Measurements from ENCODE around the gene MED7. TPM values are rescaled to one million over a fixed set of nuclear protein-coding genes. Genes with fewer than 3 reads are reported as not detected.

Gene MED7
- total RNA-seq, 1 donor from 2014 or later = 13.2 TPM

DNA sequence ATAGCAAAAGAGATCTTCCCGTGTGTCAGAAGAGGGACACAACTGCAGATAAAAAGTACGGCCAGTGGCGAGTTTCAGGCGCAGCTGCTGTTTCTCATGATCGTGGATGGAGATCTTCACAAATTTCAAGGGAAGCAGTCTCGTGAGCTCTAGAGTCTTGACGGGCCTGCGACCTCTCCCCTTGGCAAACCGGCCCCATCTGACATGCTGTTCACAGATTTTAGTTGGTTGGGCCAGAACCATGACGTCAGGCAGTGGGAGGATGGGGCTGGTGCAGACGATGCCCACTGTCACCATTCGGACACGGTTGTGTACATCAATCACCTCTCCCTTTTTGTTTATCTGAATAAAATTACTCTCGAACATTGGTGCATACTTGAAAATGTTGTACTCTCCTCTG, 23.0 kb upstream of the MED7 start:
- DNase-seq (ENCODE audit: low spot score) = no peak
- intact Hi-C loops (cut with DNase I) = no loop called here
- ATAC-seq = no peak

DNA sequence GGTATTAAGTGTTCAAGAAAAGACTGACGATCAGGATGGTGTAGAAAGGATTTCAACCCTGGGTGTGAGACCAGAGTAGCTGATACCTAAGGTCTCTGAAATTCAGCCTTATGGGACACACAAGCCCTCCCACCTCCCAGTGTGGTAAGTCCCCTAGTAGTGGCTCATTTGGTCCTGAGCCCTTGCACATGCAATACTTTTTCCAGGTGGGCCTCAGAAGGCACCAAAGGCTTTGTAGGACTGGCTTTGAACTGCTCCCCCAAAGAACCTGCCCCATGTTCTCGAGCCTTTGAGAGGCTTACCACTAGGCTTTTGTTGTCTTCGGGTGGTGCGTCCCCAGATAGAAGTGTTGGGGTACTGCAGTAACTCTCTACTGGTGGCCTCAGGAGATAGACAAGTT, 22.6 kb upstream of the MED7 start:
- DNase-seq (ENCODE audit: low spot score) (no peak), ATAC-seq (no peak)

DNA sequence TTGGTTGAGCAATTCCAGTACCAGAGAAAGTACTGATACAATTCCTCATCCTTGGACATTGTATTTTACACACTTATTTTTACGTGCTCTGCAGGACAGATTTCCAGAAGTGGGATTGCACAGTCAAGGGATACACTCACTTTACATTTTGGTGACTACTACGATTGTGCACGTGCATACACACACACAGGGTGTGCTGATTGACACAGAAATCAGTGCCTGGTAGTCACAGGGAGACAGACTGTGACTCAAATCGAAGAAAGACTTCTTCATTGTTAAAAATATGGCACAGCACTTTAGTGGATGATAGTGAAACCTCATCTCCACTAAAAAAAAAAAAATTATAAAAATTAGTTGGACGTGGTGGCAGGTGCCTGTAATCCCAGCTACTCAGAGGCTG, 21.9 kb upstream of the MED7 start:
- ATAC-seq = no peak
- no peak for DNase-seq (ENCODE audit: low spot score)
- intact Hi-C loops (cut with DNase I) = no loop called here

More for the DNA sequence above, 22.6 kb upstream of the MED7 start:
- intact Hi-C loops (cut with DNase I) = no loop called here

DNA sequence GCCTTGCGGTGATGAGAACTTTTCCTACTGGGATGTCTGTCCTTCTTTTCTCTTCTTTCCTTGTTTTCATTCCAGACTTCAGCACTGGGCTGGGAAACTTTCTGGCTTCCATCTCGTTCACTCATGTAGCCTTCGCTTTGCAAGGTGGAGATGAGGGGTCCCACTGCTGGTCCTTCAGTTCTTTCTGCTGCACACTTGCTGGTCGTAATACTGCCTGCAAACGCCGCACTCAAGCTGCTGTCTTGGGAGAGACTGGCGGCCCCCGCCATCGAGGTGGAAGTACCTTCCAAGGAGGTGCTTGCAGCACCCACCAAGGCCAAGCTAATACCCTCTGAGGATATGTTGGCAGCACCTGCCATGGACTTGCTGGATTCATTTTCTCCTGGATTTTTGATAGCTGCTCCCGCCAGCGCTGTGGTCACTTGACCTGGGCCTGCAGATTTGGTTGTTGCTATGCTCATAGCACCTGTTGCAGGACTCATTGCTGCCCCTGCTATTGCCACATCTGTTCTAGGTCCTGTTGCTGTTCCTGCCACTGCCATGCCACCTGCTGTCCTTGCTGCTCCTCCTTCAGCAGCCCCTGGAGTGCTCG, 20.4 kb upstream of the MED7 start:
- DNase-seq (ENCODE audit: low spot score) (no peak), ATAC-seq (no peak)
- intact Hi-C loops (cut with DNase I) = no loop called here

DNA sequence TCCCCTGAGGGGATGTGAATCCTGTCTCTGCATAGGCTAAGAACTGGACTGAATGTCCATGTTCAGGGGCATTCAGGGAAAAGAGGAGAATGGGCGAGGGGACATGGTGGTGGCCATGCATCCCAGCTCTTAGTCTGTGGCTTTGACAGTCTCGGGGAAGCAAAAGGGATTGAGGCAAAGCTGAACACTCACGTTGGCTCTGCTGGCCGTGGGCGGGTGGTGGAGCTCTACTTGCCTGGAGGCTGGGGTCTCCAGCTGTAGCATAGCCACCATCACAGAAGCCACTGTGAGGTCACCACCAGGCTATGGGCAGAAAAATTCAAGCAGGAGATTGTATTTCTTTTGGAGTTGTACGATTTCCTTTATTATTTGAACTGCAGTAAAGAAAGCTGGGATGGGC, 19.3 kb upstream of the MED7 start:
- ATAC-seq = no peak
- intact Hi-C loops (cut with DNase I) = no loop called here
- DNase-seq (ENCODE audit: low spot score) = no peak

DNA sequence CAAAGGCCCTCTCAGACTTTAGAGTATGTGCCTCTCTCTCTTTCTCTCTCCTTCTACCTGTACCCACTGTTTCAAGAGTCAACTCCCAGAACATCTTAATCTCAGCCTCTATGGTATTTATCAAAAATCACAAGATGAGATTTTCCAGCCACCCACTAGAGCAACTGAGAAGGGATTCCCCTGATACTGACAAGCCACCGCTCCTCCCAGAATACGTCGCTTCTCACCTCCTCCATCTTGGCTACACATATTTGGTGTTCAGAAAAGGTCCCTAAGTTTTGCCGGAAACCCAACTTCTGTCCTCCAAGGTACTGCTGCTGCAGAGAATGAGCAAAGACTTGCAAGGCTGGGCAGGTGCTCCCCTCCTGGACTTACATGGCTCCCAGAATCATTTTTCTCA, 17.3 kb upstream of the MED7 start:
- DNase-seq (ENCODE audit: low spot score) (no peak), ATAC-seq (no peak)
- intact Hi-C loops (cut with DNase I) = no loop called here

DNA sequence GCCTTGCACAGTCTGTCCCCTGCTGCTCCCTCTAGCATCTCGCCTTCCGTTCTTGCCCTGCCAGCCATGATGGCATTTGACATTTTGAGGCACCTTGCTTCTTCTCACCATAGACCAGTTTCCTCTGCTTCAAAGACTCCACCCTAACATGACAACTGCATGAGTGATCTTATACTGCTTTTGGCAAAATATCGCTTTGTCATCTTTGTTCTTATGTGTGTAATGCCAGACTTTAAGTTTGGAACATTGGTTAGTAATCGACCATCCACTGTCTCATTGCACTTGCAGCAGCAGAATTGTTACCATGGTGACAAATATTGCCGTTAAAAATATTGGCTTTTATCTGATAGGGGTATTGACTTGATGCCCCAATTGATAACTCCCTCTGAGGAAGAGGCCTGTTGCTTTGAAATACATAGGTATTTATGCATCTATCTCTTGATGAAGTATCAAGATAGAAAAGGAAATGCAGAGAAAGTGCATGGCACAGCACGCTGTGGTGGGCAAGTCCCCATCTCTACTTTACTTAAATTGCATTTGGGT, 16.6 kb upstream of the MED7 start:
- intact Hi-C loops (cut with DNase I) = no loop called here
- ATAC-seq = no peak
- no peak for DNase-seq (ENCODE audit: low spot score)

DNA sequence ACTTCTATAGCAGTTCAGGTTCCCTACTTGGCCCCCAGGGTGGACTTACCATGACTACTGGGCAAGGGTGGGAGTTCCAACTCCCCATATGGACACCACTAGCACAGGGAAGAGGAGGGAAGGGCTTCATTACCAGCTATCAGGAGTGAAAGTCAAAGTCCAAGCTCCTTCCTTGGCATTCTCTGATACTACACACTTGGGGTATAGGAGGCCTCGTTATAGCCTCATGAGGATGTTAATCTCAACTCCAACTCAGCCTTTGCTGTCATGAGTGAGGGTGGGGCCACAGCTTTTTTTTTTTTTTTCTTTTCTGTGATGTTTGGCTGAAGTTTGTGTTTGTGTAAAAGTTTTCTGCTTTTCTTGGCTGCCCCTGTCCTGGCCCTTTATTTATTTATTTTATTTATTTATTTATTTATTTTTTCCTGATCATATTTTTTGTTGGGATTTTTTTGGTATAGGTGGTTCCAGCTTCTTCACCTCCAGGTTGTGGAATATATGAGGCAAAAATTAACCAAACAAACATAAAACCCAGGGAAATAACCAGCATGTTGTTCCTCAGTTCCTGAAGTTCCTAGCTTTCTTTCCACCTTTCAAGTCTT, 14.7 kb upstream of the MED7 start:
- no peak for ATAC-seq
- no peak for DNase-seq (ENCODE audit: low spot score)
- intact Hi-C loops (cut with DNase I) = no loop called here

DNA sequence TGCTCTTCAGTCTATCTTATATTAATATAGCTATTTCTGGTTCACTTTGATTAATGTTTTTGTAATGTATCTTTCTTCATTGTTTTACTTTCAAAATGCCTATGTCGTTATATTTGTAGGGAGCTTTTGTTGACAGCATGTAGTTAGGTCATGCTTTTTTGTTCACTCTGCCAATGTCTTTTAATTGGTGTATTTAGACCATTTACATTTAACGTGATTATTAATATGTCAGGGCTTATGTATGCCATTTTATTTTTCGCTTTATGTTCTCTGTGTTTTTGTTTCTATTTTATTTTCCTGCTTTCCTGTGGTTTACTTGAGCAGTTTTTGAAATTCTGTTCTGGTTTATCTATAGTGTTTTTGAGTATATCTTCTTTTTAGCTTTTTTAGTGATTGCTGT, 12.6 kb upstream of the MED7 start:
- ATAC-seq = no peak
- DNase-seq (ENCODE audit: low spot score) = no peak
- intact Hi-C loops (cut with DNase I) = no loop called here

DNA sequence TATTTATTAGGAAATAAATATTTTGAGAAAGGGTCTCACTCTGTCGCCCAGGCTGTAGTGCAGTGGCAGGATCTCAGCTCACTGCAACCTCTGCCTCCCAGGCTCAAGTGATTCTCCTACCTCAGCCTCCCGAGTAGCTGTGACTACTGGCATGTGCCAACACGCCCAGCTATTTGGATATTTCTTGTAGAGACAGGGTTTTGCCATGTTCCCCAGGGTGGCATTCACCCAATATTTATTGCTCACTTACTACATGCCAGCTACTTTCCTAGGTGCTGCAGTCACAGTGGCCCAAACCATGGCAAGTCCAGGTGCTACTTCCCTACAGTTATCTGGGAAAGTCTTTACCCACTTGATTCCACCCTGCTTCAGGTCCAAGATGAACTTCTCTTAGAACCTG, 8.3 kb upstream of the MED7 start:
- intact Hi-C loops (cut with DNase I) = no loop called here
- ATAC-seq = no peak
- DNase-seq (ENCODE audit: low spot score) = no peak

DNA sequence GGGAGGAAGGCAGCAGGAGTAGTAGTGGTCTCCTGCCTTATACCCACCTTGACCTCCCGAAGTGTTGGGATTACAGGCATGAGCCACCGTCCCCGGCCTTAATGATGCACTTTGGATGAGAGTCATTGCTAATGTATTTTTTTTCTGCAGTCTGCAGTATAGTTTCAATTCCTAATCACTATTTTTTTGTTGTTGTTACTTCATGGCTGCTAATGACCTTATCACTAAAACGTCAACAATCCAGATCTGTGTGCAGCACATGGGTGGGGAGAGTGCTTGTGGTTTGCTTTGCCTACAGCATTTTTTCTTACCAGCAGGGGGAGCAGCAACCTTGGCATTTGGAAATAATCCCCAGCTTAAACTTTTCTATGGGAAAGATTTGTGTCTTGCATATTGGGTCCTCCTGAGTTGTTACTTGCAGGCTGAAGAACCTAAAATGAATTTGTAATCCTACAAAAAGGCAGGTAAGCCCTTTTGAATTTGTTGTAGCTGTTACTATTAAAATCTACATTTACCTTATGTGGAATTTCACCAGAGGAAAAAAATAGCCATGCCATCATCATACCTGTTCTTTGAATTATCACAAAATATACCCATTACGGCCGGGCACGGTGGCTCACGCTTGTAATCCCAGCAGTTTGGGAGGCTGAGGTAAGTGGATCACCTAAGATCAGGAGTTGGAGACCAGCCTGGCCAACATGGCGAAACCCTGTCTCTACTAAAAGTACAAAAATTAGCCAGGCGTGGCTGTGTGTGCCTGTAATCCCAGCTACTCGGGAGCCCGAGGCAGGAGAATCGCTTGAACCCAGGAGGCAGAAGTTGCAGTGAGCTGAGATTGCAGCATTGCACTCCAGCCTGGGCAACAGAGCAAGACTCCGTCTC, 6.3 kb upstream of the MED7 start:
- peak; percentile 79 for DNase-seq (ENCODE audit: low spot score)
- ATAC-seq = peak; percentile 88
- intact Hi-C loops (cut with DNase I) = no loop called here

DNA sequence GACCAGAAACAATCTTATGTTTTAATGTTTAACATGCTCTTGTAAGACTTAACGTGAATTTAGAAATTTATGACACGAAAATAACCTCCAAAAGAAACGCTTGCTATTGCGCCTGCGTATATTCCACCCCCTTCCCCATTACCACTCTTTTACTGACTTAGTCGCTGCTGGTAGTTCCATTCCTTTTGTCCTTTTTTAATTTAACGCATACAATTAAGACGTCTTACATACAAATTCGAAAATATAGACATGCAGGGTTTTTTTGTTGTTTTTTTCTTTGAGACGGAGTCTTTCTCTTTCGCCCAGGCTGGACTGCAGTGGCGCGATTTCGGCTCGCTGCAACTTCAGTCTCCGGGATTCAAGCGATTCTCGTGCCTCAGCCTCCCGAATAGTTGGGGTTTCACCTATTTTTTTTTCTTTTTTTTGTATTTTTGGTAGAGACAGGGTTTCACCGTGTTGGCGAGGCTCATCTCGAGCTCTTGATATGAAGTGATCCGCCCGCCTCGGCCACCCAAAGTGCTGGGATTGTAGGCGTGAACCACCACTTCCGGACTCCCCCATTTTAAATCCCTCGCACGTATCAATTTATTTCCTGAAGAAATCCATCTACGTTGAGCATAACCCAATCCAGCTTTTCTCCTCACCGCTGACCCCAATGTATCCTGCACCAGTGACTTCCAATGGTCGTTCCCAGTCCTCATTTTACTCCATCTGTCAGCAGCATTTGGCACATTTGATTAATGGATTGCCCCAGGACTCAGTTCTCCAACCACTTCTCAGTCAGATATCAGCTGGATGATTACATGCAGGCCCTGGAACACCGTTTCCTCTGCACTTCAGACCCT, 684 bp upstream of the MED7 start:
- peak; percentile 72 for DNase-seq (ENCODE audit: low spot score)
- peak; percentile 81 for ATAC-seq
- intact Hi-C loops (cut with DNase I) = no loop called here

DNA sequence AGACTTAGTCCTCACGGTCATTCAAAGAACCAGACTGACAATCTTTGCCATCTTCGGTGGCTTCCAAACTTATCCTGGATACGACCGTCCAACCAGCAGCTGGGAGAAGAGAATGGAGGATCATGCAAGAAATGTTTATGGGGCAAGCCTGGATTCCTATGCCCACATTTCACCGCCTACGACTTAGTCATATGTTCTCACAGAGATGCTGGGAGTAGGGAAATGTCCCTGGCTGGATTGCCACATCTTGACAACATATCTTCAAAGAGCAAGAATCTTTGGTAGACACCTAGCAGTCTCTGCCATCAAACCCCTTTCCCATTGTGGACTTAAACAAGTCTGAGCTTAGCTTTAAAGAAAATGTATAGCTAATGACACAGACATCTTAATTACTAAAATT, 5.0 kb downstream of the MED7 start:
- ATAC-seq (no peak), DNase-seq (ENCODE audit: low spot score) (no peak)
- intact Hi-C loops (cut with DNase I) = no loop called here

DNA sequence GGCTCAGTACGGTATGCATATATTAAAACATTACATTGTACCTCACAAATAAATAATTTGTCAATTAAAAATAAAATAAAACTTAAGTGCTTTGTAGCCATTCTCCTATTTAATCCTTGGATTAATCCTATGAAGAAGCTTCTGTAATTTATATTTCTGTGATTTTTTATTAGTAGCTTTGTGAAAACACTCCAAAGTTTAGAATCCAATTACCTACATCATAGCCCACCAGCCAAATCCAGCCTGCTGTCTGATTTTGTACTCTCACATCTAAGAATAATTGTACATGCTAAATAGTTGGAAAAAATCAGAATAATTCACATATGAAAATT, 10.4 kb downstream of the MED7 start:
- no peak for DNase-seq (ENCODE audit: low spot score)
- no peak for ATAC-seq
- intact Hi-C loops (cut with DNase I) = no loop called here

DNA sequence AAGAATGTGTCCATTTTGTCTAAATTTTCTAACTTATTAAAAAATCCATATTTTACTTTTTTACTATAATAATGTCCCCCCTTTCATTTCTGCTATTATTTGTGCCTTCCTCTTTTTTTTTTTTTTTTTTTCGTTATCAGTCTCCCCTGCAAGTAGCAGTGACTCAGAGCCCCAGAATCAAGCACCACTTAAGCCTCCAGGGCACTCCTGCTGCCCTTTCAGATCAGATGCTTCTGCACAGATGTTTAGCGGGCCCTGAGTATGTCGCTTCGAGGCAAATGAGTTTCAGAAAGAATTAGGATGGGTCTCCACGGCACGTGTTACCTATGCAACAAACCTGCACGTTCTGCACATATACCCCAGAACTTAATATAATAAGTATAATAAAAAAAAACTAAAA, 11.7 kb downstream of the MED7 start:
- no peak for DNase-seq (ENCODE audit: low spot score)
- intact Hi-C loops (cut with DNase I) = no loop called here
- peak; percentile 41 for ATAC-seq

DNA sequence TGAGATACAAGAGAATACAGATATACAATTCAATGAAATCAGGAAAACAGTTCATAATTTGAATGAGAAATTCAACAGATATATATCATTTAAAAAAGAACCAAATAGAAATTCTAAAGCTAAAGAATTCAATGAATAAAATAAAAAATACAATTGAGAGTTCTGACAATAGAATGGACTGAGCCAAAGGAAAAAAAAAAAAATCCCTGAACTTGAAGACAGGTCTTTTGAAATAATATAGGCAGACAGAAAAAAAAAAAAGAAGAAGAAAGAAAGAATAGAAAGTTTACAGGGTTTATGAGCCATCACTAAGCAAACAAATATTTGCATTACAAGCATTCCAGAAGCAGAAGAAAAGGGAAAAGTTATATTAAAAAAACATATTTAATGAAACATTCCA, 21.0 kb downstream of the MED7 start:
- DNase-seq (ENCODE audit: low spot score) = no peak
- intact Hi-C loops (cut with DNase I) = no loop called here
- no peak for ATAC-seq

DNA sequence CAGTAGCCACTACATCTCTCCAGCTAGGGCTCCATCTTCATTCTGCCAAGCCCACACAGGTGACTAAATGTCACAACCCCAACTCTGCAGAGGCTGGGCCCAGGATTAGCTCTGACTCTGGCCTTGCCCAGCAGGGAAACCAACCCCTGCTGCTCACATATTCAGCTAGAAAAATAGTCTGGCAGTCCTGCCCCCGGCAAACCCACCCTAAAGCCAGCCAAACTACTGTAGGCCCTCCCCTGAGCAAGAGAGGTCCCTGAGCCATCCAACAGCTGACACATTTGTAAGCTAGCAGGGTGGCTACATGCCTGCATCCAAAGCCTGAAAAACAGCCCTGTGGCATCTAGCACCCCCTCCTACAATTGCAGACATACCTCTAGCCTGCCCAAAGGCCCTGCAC, 22.6 kb downstream of the MED7 start:
- ATAC-seq = no peak
- intact Hi-C loops (cut with DNase I) = no loop called here
- no peak for DNase-seq (ENCODE audit: low spot score)

DNA sequence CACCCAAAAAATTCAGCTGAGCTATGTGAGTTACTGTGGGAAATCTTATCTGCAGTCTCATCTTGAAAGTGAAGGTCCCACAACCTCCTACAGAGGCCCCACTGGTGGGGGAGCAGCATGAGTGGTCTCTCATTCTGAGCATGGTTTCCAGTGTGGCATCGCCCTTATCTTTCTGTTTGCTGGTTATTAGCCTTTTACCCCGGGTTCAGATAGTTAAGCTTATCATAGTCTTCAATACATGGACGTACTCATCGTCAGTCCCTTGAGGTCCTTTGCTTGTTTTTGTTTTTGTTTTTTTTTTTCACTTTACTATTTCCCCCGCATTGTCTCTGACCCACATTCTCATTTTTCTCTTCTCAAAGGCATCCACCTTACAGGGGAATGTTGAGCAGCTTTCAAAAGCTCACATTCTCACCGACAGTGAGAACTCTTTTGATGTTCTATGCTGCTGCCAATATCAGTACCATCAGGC, 26.1 kb downstream of the MED7 start:
- DNase-seq (ENCODE audit: low spot score) (no peak), ATAC-seq (no peak)
- intact Hi-C loops (cut with DNase I) = no loop called here

DNA sequence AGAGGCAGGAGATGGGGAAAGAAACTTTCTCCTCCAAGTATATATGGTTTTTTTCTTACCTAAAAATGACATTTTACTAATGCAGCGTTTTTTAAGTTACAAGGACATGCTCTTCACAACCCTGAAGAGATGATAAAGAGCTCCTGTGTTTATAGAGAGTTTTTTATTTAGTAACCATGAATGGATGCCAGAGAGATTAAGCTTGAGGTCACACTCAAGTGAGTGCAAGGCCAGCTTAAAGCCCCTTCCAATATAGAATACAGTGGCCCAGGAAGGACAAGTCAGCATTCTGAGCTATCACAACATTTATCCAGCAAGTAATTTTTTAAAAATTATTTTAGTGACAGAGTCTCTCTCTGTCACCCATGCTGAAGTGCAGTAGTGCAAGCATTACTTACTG, 27.2 kb downstream of the MED7 start:
- intact Hi-C loops (cut with DNase I) = no loop called here
- no peak for ATAC-seq
- DNase-seq (ENCODE audit: low spot score) = no peak

Data from sciatic nerve (tissue), 2 donors.